Measurements from ENCODE around the gene YDJC.
"Not testable (repeated sequence)": the region's sequence is repeated elsewhere in the genome, so short reads cannot be mapped to it uniquely, and the experiment has no call there.

The YDJC gene

DNA sequence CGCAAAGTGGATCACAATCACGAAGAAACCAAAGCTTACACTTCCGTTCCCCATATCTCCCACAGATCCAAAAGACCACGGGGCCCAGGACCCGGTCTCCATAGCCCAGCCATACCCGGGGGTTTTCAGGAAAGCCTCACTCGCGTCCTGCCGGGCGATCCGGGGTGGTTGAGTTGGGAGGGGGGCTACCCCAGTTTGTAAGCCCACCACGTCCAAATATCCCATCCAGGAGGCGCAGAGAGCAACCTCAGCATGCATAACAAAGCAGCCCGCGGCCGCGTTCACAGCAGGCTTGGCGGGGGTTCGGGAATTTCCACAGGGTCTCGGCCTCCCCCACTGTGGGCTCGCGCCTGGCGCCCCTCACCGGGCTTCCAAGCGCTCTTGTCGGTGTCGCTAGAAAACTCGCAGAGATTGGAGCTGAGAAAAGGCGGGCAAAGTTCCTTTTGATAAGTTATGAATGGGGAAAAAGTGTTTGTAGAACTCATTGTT lies 21.7 kb upstream of the YDJC start:
- DNase-seq, result no peak

DNA sequence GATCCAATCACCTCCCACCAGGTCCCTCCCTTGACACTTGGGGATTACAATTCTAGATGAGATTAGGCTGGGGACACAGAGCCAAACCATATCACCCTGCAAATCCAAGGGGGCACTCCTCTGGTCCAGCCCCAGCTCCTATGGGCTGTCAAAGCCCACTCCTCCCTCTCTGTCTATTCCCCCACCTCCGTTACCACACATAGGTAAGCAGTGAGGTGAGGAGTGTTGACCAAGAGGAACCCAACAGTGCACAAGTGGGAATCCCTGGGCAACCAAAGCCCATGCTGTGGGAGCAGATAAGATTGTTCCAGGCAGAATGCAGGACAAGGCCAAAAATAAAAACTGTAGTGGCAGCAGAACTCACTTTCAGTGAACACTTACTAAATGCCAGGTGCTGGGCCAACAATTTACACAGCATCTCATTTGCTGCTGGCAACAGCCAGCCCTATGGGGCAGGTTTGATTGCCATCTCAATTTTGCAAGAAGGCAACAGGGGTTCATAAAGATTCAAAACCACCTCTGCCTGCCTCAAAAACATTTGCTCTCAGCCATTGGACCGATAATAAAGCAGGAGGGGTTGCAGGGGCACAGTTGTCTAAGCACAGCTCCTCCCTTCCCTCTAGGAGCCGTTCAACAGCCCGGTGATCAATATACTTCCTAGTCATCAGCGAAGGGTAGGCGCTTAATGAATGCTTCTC lies 21.1 kb upstream of the YDJC start:
- DNase-seq, result no peak

DNA sequence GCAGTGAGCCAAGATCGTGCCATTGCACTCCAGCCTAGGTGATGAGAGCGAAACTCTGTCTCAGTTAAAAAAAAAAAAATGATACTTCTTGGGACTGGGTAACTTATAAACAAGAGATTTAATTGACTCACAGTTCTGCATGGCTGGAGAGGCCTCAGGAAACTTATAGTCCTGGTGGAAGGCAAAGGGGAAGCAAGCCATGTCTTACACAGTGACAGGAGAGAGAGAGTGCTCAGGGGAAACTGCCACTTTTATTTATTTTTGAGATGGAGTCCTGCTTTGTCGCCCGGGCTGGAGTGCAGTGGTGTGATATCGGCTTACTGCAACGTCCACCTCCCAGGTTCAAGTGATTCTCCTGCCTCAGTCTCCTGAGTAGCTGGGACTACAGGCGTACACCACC lies 20.5 kb upstream of the YDJC start:
- no peak for DNase-seq

DNA sequence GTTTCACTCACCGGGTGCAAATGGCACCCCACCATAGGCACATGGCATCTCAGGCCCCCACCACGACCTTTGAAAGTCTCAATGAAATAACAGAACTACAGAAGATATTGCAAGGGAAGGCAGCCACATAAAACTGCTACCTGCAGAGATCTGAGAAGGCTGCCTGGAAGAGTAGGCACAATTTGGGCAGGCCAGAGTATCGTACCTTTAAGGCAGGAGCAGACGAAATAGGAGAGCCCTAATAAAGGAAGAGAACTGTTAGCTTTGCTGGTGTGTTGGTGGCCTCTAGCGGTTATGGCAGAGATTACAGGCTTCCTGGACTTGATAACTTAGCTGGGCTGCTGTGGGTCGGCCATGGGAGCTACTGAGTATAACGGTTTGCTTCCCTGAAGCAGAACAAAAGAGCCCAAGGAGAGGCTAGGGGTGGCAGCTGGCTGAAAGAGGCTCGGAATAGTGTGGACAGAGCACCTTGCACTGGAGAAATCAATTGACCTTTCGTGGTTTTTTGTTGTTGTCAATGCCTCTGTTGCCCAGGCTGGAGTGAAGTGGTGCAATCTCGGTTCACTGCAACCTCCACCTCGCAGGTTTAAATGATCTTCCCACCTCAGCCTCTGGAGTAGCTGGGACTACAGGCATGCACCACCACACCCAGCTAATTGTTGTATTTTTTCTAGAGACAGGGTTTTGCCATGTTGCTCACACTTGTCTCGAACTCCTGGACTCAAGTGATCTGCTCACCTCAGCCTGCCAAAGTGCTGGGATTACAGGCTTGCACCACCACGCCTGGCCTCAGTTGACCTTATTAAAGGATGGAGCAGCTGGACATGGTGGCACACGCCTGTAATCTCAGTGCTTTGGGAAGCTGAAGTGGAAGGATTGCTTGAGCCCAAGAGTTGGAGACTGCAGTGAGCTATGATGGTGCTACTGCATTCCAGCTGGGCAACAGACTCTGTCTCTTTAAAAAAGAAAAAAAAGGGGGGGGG lies 17.1 kb upstream of the YDJC start:
- peak; percentile 49 to 82 for DNase-seq

DNA sequence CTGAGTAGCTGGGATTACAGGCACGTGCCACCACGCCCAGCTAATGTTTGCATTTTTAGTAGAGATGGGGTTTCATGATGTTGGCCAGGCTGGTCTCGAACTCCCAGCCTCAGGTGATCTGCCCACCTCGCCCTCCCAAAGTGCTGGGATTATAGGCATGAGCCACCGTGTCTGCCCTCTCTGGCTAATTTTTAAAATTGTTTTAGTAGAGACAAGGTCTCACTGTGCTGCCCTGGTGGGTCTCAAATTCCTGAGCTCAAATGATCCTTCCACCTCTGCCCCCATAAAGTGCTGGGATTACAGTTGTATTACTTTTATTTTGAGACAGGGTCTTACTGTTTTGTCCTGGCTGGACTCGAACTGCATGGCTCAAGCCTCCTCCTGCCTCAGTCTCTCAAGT lies 15.7 kb upstream of the YDJC start:
- not testable (repeated sequence) for DNase-seq

DNA sequence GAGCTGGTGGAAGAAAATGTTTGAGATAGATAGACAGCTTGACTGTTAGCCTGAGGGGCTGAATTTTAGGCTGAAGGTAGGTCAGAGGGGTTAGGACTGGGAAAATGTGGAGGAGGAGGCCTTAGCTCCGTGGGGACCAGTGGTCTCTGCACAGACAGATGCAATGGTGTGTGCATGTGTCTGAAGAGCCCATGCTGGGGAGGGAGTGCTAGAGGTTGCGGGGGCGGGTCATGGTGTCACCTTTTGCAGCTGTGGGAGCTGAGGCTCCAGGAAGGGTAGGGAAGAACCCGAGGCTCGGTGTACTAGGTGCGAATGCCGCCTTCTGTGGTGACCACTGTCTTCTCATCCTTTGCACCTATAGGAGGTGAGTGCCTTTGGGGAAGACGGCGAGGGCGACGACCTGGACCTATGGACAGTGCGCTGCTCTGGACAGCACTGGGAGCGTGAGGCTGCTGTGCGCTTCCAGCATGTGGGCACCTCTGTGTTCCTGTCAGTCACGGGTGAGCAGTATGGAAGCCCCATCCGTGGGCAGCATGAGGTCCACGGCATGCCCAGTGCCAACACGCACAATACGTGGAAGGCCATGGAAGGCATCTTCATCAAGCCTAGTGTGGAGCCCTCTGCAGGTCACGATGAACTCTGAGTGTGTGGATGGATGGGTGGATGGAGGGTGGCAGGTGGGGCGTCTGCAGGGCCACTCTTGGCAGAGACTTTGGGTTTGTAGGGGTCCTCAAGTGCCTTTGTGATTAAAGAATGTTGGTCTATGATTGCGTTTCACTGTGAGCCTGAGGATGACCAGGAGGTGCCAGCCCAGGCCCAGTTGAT lies 13.9 kb upstream of the YDJC start:
- no peak for DNase-seq

DNA sequence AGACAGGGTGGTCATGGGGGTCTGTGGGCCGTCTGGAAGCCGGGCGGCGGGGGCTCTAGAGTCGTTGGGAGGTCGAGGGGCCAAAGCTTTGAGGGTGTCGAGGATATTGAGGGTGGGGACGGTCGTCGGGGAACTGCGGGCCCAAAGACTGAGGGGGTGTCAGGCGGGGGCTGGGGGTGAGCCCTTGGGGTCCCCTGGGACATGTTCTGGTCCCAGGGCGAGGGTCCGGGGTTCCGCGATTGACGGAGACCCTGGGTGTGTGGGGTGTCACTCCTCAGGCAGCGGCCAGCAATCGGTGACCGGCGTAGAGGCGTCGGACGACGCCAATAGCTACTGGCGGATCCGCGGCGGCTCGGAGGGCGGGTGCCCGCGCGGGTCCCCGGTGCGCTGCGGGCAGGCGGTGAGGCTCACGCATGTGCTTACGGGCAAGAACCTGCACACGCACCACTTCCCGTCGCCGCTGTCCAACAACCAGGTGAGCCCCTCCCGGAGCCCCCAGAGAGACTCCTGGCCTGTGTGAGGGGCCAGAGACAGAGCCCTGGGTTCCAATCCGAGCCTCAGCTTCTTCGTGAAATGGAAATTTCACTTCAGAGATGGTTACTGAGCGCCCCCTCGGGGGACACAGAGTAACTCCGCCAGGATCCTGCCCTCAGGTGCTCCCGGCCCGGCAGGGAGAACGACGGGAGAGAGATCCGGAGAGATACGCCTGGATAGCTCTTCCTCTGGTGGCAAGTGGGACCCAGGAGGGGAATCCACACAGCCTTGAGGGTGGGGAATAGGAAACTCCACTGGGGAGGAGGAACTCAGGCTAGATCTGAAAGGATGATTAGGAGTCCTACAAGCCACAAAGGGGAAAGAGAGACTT lies 13.0 kb upstream of the YDJC start:
- DNase-seq, result peak; percentile 14 to 26

DNA sequence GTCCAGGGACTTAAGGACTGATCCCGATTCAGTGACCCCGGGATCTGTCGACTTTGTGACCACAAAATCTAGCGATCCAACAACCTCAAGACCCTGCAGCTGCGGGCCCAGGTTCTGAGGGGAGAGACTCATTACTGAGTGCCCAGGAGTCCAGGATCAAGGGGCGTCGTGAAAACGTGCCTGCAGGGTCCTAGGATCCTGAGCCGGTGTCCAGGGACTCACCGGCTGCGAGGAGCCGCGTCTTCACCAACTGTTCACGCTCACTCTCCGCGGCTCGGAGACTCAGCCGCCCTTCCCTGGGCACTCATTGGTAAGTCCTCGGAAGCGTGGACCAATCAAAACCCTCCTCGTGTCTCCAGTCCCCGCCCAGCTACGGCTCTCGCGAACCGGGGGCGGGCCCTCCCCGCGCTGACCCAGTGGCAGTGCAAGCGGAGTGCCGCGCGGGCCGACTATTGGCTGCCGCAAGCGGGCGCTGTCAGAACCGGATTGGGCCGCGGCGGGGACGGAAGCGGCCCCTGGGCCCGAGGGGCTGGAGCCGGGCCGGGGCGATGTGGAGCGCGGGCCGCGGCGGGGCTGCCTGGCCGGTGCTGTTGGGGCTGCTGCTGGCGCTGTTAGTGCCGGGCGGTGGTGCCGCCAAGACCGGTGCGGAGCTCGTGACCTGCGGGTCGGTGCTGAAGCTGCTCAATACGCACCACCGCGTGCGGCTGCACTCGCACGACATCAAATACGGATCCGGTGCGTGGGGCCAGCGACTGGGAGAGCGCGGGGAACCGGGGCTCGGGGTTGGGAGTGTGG lies 12.2 kb upstream of the YDJC start, which contains the start of gene SDF2L1:
SDF2L1 (plus strand) TSS at position 514 of the 795 bp plus-strand sequence; CDS start at position 549, 35 bp downstream.
- DNase-seq, result peak; percentile 97 to 98

DNA sequence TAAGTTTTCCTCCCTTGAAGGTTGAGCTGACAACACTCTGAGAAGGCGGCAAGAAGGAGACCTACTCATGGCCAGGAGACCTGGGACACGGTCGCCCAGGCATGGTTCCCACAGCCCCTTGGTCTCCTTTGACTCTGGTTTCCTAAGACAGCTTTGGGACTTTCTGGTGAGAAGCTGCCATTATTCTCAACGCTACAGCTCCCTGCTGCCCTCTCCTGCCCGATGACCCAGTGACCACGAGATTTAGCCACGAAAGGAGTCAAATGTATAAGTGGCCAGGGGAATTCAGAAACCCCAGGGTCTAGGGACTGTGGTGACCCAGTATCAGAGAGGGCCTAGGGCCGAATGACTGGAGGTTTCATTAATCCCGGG lies 11.6 kb upstream of the YDJC start:
- peak; percentile 15 to 46 for DNase-seq

DNA sequence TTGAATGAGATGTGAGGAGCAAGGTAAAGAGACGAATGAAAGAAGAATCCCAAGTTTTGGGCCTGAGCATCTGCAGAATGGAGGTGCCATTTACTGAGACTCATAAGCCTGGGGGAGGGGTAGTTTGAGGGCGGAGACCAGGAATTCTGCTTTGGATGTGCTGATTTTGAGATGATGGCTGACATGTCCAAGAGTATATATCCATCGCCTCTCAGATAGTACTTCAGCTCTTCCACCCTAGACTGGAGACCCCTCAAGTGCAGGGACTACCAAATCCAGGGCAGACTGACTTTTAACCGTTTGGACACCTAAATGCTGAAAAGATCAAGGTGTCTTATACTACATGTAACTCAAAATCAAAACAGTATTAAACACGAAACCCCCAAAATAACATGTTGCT lies 11.0 kb upstream of the YDJC start:
- DNase-seq, result no peak

DNA sequence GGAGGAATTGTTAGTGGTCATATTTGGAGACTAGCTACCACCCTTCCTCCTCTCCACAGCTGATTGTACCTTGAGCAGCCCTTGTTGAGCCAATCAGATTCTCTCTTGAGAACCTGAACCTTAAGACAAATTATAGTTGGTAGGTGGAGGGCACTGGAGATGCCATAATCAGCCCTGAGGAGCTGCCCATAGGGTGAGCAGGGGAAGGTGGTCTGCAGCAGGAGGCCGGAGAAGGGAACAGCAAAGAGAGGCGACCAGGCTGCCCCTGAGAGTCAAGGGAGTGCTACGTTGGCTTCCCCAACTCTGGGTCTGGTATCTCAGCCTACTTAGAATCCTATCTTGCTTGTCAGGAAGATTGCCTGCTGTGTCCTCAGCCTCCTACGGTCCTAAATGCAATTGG lies 9.5 kb upstream of the YDJC start:
- no peak for DNase-seq

DNA sequence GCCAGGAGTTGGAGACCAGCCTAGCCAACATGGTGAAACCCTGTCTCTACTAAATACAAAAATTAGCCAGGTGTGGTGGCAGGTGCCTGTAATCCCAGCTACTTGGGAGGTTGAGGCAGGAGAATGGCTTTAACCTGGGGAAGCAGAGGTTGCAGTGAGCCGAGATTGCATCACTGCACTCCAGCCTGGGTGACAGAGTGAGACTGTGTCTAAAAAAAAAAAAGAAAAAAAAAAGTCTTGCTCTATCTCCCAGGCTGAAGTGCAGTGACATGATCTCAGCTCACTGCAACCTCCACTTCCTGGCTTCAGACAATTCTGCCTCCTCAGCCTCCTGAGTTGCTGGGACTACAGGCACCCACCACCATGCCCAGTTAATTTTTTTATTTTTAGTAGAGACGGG lies 7.6 kb upstream of the YDJC start:
- DNase-seq, result not testable (repeated sequence)

DNA sequence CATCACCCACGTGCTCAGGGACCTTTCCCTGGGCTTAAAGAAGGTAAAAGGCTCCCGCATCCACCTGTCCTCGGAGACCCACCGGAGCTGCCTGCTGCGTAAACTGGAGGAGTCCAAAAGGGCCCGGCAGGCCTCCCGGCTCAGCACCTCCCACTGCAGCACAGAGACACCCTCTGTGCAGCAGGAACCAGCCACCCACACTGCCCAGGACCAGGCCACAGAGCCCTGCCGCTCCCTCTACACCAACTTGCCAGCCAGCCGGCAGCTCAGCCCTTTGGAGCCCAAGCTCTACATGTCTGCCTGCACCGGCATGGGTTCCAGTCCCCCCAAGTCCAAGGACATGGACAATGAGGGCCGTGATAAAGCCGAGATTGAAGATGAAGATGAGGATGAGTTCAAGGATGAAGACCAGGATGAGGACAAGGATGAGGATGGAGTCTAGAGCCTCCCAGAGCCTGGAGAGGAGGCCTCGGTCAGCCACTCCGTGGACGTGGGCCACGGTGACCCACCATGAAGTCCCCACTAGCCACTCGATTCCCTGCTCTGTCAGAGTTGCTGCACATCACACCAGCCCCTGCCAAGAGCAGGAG lies 6.9 kb upstream of the YDJC start:
- no peak for DNase-seq

DNA sequence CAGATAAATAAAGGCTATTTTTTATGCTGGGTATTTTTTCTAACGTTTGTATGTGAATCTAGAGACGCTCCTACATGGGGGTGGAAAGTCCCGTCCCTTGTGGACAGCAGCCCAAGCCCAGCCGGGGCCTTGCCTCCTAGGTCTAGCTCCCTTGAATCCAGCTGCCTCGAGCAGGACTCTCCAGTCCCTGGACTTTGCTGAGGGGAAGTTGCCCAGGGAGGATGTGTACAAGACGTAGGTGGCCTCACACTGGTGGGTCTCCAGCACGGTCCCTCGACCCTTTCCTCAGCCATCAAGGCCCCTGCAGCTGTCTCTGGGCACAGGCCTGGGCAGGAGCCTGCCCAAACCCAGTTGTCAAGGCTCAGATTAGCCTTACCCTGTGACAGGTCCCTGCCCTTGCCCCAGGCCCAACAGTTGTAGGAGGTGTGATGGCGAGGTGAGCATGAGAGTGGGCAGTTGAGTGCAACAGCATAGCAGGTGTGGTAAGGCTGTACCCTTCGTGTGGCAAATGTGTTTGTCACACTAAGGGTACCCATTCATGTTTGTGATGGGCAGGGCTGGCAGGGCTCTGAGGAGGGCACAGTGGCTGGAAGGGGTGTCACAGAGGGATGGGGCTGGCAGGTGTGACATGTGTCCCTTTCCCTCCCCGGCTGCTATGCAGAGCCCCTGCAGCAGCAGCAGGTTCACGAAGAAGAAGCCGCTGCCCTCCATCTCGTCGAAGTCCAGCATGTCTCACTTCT lies 6.1 kb upstream of the YDJC start:
- DNase-seq, result no peak

DNA sequence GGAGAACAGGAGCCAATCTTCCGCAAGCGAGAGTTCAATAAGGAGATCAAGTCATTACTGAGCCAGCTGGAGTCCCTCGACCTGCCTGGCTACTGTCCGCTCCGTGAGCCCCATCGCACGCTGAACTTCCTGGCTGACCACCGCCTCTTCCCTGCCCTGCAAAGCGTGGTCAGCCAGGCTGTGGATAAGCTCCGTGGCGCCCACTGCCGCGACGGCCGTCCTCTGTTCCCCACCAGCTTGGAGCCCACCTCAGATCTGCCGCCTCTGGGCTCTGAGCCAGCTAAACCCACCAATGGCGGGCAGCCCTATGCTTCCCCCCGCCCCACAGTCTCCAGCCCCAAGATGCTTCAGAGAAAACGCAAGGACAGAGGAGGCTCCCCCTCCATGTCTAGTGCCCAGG lies 5.0 kb upstream of the YDJC start:
- no peak for DNase-seq

DNA sequence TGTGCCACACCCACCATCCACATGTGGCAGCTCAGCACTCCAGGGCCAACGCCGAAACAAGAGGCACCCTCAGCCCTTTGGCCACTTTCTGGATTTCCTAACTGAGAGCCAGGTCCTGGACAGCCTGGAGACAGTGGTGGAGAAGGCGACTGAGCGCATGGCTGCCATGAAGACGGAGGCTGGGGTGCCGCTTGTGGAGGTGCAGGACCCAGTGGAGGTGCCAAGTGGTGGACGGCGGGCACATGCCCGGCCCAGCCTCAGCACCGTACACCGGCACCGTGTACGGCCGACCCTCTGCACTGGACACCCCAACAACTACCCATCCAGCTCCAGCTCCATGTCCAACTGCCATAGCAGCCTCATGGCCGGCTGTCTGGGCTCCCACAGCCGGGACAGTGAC lies 4.3 kb upstream of the YDJC start:
- DNase-seq, result no peak

DNA sequence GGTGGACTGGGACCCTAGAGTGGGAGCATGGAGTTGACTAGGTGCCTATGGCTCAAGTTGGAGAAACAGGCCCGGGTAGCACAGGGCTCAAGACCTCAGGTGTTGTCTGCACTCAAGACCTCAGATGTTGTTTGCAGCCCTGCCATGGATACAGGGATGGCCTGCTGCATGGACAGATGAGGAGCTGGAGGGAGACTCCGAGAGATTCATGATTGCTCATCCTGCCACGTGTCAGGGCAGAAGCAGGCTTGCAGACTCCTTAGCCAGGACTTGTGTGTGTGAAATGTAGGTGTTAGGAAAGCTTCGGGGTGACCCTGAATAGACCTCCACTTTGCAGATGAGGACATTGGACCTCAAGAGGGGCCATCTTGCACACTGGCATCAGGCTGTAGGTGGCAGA lies 3.7 kb upstream of the YDJC start:
- DNase-seq, result no peak

DNA sequence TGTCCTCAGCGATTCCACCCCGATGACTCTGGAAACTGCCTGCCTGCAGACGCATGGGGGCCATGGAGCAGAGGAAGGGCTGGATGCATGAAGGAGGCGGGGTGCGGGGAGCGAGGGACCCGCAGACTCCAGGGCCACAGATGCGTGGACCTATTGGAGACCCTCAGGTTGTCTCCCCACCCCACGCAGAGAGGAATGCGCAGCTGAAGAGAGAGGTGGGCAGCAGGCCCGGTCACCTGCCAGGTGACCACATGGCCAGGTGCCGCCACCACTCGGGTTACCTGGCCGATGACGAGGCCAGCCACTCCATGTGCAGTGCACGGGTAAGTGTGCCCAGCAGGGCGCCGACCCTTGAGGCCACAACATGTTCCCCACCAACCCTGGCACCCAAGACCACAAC lies 3.1 kb upstream of the YDJC start:
- DNase-seq, result no peak

DNA sequence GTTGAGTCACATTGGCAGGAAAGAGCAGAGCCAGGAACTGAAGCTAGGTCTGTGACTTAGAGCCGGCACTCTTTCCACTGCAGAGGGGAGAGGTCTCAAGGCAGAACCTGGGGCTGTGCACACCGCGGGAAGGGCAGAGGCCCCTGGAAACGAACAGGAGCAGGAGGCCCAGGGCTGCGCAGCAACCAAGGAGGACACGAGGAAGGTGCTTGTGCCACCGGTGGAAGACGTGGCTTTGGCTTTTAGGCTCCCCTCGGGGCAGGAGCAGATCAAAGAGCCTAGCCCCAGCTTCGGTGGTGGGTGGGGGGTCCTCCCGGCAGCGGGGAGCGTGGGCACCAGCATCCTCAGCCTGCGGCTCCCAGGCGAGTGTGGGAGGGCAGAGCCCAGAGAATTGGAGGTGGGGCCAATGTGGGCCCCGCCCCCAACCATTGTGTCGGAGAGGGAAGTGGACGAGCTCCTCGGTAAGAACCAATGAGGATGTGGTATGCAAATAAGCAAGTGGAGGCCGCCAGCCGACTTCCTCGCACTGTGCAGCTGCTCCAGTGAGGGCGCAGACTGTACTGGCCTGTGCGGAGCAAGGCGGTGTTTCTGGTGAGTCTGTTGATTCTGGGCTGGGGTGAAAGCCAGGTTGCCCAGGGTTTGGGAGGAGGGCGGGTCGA lies 2.5 kb upstream of the YDJC start, which contains the start of gene CCDC116:
CCDC116 (plus strand) TSS at position 524 of the 659 bp plus-strand sequence. CDS start 422 bp downstream, outside the sequence.
- DNase-seq, result no peak
